Endothelial cell of umbilical vein (primary cell): ENCODE data around the gene USP8. TPM values are rescaled to one million over a fixed set of nuclear protein-coding genes. Genes with fewer than 3 reads are reported as not detected.

Experiments
- Bru-seq: library from RNA; stranded (reverse); fragments of 400-500 nt; gene quantifications from one replicate; lab custom pipeline; 2021; lab: Mats Ljungman, UMichigan
- BruChase-seq, 2 experiments: library from RNA; stranded (reverse); fragments of 400-500 nt; gene quantifications; one replicate each; lab custom pipeline; 2021; lab: Mats Ljungman, UMichigan
- BruUV-seq: library from RNA; stranded (reverse); fragments of 400-500 nt; replicated peaks from 2 replicates; lab custom pipeline; 2021; lab: Mats Ljungman, UMichigan
- CTCF ChIA-PET: fragments of 300-600, 350-600 bp; sonication (Branson Sonifier 250); formaldehyde crosslinking; loops from one replicate; lab custom pipeline; 2021; ENCODE audit warnings: antibody characterized with exemption, inconsistent platforms; lab: Charles Lee
- POLR2A ChIA-PET: fragments of 300-600, 350-600 bp; sonication (Branson Sonifier 250); formaldehyde crosslinking; loops from one replicate; lab custom pipeline; 2021; ENCODE audit warnings: antibody characterized with exemption, inconsistent platforms; lab: Charles Lee
- DNase-seq: peaks from one replicate; pipeline ENCODE4 v3.0.0-alpha.2; 2011; ENCODE audit warnings: low read depth, low spot score
- FAIRE-seq: peaks from 2 replicates; lab custom pipeline; 2011; peaks lifted over from hg19 to GRCh38; lab: Jason Lieb, UNC
- H2AFZ ChIP-seq: 2 replicates; pipeline ENCODE4 v1.6.0; 2012; ENCODE audit warnings: low read depth, low read length, control low read depth, inconsistent platforms
- H3K27ac ChIP-seq: 2 replicates; pipeline ENCODE4 v1.5.1; 2011; ENCODE audit warnings: low read depth, mild to moderate bottlenecking, control low read depth, low read length, moderate library complexity; ENCODE audit not compliant: insufficient read depth
- H3K27me3 ChIP-seq, 2 experiments: 2 replicates each; pipeline versions ENCODE4 v1.6.0 to v1.6.1; 2011; ENCODE audit warnings: low read length in 2 of 2, mixed read lengths in 1 of 2; ENCODE audit not compliant: control insufficient read depth in 2 of 2, insufficient read depth in 2 of 2
- H3K36me3 ChIP-seq, 2 experiments: 2 replicates in 1 of 2; 3 replicates in 1 of 2; pipeline ENCODE4 v1.5.1; 2011; ENCODE audit warnings: low read length in 2 of 2, mild to moderate bottlenecking in 1 of 2, moderate library complexity in 1 of 2; ENCODE audit not compliant: control insufficient read depth in 2 of 2, insufficient read depth in 2 of 2; ENCODE audit errors: extremely low read depth in 1 of 2
- H3K4me1 ChIP-seq: 3 replicates; pipeline ENCODE4 v1.5.1; 2011; ENCODE audit warnings: mild to moderate bottlenecking, low read length; ENCODE audit not compliant: control insufficient read depth, insufficient read depth; ENCODE audit errors: extremely low read depth
- H3K4me2 ChIP-seq: 2 replicates; pipeline ENCODE4 v1.6.1; 2011; ENCODE audit warnings: low read length, control low read depth, mixed read lengths; ENCODE audit not compliant: insufficient read depth
- H3K4me3 ChIP-seq, 3 experiments: fragments of 200-600 bp in 1 of 3; sonication (generic), shearing (Covaris generic) in 1 of 3; replicated peaks in 1 of 3; 2 replicates each; pipeline ENCODE4 v1.5.1; 2011 to 2016; ENCODE audit warnings: control low read depth in 3 of 3, low read length in 3 of 3, mild to moderate bottlenecking in 2 of 3, inconsistent platforms in 1 of 3, low read depth in 1 of 3, moderate library complexity in 1 of 3; ENCODE audit not compliant: insufficient read depth in 1 of 3
- H3K79me2 ChIP-seq: 2 replicates; pipeline ENCODE4 v1.6.0; 2012; ENCODE audit warnings: low read length, inconsistent platforms; ENCODE audit not compliant: control insufficient read depth, insufficient read depth
- H3K9ac ChIP-seq: replicated peaks from 2 replicates; pipeline ENCODE3; 2011; ENCODE audit warnings: low read length, control low read depth; ENCODE audit not compliant: insufficient read depth; ENCODE audit errors: extremely low read depth
- H3K9me1 ChIP-seq: replicated peaks from 3 replicates; pipeline ENCODE4 v1.6.0; 2011; ENCODE audit warnings: mild to moderate bottlenecking, low read length; ENCODE audit not compliant: control insufficient read depth, insufficient read depth; ENCODE audit errors: extremely low read depth
- H3K9me3 ChIP-seq: replicated peaks from 2 replicates; pipeline ENCODE4 v1.5.1; 2012; ENCODE audit warnings: low read length, inconsistent platforms; ENCODE audit not compliant: control insufficient read depth, insufficient read depth
- H4K20me1 ChIP-seq: replicated peaks from 2 replicates; pipeline ENCODE3; 2011; ENCODE audit warnings: mild to moderate bottlenecking, low read length; ENCODE audit not compliant: control insufficient read depth, insufficient read depth; ENCODE audit errors: extremely low read depth
- MYC ChIP-seq: IDR thresholded peaks from one replicate; pipeline ENCODE4 v1.6.1; 2011; ENCODE audit warnings: mild to moderate bottlenecking, low read depth, low read length
- POLR2A ChIP-seq: IDR thresholded peaks from 2 replicates; pipeline ENCODE4 v1.6.1; 2012; ENCODE audit warnings: low read depth, mild to moderate bottlenecking, control low read depth, low read length
- POLR2AphosphoS5 ChIP-seq: IDR thresholded peaks from 2 replicates; pipeline ENCODE4 v1.6.1; 2012; ENCODE audit warnings: low read depth, mild to moderate bottlenecking, control low read depth, low read length, moderate library complexity; ENCODE audit not compliant: insufficient read depth
- dilution Hi-C: fragments of 300-500 bp; cut with MboI; formaldehyde crosslinking; loops from one replicate; pipeline ENCODE4 v1.15.0; 2019; ENCODE audit warnings: low sequenced_read_pairs; ENCODE audit not compliant: extremely low pct_ligation_motif_present
- intact Hi-C: fragments of 100-400 bp; cut with micrococcal nuclease; formaldehyde crosslinking; loops from one replicate; pipeline ENCODE4 v1.10.0; 2022
- long read RNA-seq: library from polyadenylated mRNA; stranded (forward); transcript quantifications from one replicate; pipeline ENCODE4 v2.0.0, GENCODE V29; 2021
- polyA minus RNA-seq, 3 experiments: library from RNA; depleted of rRNA, polyadenylated mRNA; stranded (reverse); fragments of >200 nt; gene quantifications; 1 replicate in 1 of 3; 2 replicates in 2 of 3; pipeline ENCODE4 v1.2.3, GENCODE V29; 2011
- polyA plus RNA-seq, 4 experiments: library from polyadenylated mRNA; depleted of rRNA in 3 of 4; stranded (reverse) in 3 of 4; unstranded in 1 of 4; fragments of >200 nt; gene quantifications; 2 replicates each; pipeline versions ENCODE4 v1.2.1 to v1.2.3, GENCODE V29; 2011 to 2012; ENCODE audit warnings: missing spikeins in 1 of 4
- total RNA-seq: library from RNA; stranded (reverse); gene quantifications from 2 replicates; pipeline ENCODE4 v1.2.3, GENCODE V29; 2021

The USP8 gene
- 44.8 and 47.0 TPM in 2 replicates for total RNA-seq
- 14.0 and 19.0 TPM in 2 replicates for polyA plus RNA-seq
- polyA plus RNA-seq (2011; cell fraction: cytosol; rRNA removed), result 18.8 and 19.5 TPM in 2 replicates
- polyA plus RNA-seq (2011; cell fraction: nucleus; rRNA removed), result 41.3 and 52.0 TPM in 2 replicates
- 31.5 and 40.0 TPM in 2 replicates for polyA plus RNA-seq (2012)
- 40.5 and 49.0 TPM in 2 replicates for polyA minus RNA-seq
- 41.3 TPM for polyA minus RNA-seq (2011; cell fraction: cytosol; rRNA and poly(A)+ RNA removed)
- polyA minus RNA-seq (2011; cell fraction: nucleus; rRNA and poly(A)+ RNA removed), result 51.0 and 58.8 TPM in 2 replicates
- percentile 82 among the genes with signal in this experiment for Bru-seq, nascent RNA
- percentile 80 among the genes with signal in this experiment for BruChase-seq, experiment 1, labeled RNA remaining after a 6-hour chase
- BruChase-seq, experiment 2, labeled RNA remaining after a 2-hour chase, result percentile 81 among the genes with signal in this experiment
- long read RNA-seq, full-length matches to known transcripts, result 17 of 55 reads
- long read RNA-seq, partial matches to known transcripts, result 8 of 55 reads
- long read RNA-seq, other reads (novel, unspliced or antisense), result 30 of 55 reads

GRCh38 chr15:50424066-50424890 lies at the start of gene USP8:
Gene USP8 (plus strand): TSS chr15:50424405. CDS start chr15:50439074, 14,669 bp downstream.
- H3K9me3 ChIP-seq, result no peaks in the 10 kb centered on the region
- TSS peak; percentile 73 for BruUV-seq
- CTCF ChIA-PET, result interaction anchor here (1.0 to 1.3 kb wide), 2 partner anchors 87 to 108 kb away, joined by 3 to 4 read pairs; no protein-coding TSS in a partner anchor
- H3K36me3 ChIP-seq, result no peaks in the 10 kb centered on the region
- H3K9ac ChIP-seq, result peak within 1 kb of the TSS; percentile 83
- H3K4me3 ChIP-seq, result peak within 1 kb of the TSS; percentile 41 to 96 (median 86)
- no peaks in the 10 kb centered on the region for H3K9me1 ChIP-seq
- dilution Hi-C loops, result no loop called here
- DNase-seq (peak; percentile 96), FAIRE-seq (peak; percentile 93)
- intact Hi-C loops, result loop anchor here (1.0 to 10.0 kb wide), 3 partner anchors 65 to 341 kb away; partner anchors contain the start of genes GABPB1 and SPPL2A
- H3K27me3 ChIP-seq, result no peaks in the 10 kb centered on the region
- H2AFZ ChIP-seq, result peak within 1 kb of the TSS; percentile 61
- peak within 1 kb of the TSS; percentile 100 for H3K4me2 ChIP-seq
- H3K4me1 ChIP-seq, result peaks cover 8% of the 10 kb centered on the region
- no peaks in the 10 kb centered on the region for H4K20me1 ChIP-seq
- POLR2A ChIA-PET, result interaction anchor here (0.5 to 1.2 kb wide), 7 partner anchors 9 to 1343 kb away, joined by 3 to 6 read pairs (median 4); partner anchors contain the start of gene GABPB1
- H3K79me2 ChIP-seq, result peaks cover 50% of the 10 kb centered on the region
- TF ChIP-seq MYC (no peak), POLR2A (peak; percentile 96), POLR2AphosphoS5 (peak; percentile 69)
- peak within 1 kb of the TSS; percentile 58 for H3K27ac ChIP-seq
